H9 (cell line): Measurements from ENCODE around the gene DNAI2. TPM values are rescaled to one million over a fixed set of nuclear protein-coding genes. Genes with fewer than 3 reads are reported as not detected.

Source experiments
- DNase-seq: peaks from one replicate; pipeline ENCODE4 v3.0.0-alpha.2; 2017
- H2AFZ ChIP-seq: one replicate; pipeline ENCODE4 v1.6.1; 2013; ENCODE audit warnings: mild to moderate bottlenecking, low read length, control low read depth, moderate library complexity
- H2AK5ac ChIP-seq: 2 replicates; pipeline ENCODE4 v1.6.1; 2013; ENCODE audit warnings: low read length, control low read depth, mixed read lengths; ENCODE audit not compliant: insufficient read length
- H2BK120ac ChIP-seq: one replicate; pipeline ENCODE4 v1.6.1; 2013; ENCODE audit warnings: low read depth, mild to moderate bottlenecking, low read length, control low read depth, inconsistent platforms; ENCODE audit not compliant: poor library complexity, severe bottlenecking
- H2BK12ac ChIP-seq: 2 replicates; pipeline ENCODE4 v1.6.1; 2013; ENCODE audit warnings: low read length, control low read depth, mixed read lengths, low read depth; ENCODE audit not compliant: insufficient read length
- H2BK15ac ChIP-seq: 2 replicates; pipeline ENCODE4 v1.6.1; 2013; ENCODE audit warnings: low read depth, low read length, control low read depth
- H2BK20ac ChIP-seq: one replicate; pipeline ENCODE4 v1.6.1; 2013; ENCODE audit warnings: low read depth, mild to moderate bottlenecking, low read length, control low read depth, inconsistent platforms; ENCODE audit not compliant: poor library complexity, severe bottlenecking
- H2BK5ac ChIP-seq: 2 replicates; pipeline ENCODE4 v1.6.1; 2013; ENCODE audit warnings: low read length, control low read depth, mixed read lengths; ENCODE audit not compliant: insufficient read length
- H3K14ac ChIP-seq: 2 replicates; pipeline ENCODE4 v1.6.1; 2013; ENCODE audit warnings: low read length, control low read depth; ENCODE audit not compliant: insufficient read depth
- H3K18ac ChIP-seq: 2 replicates; pipeline ENCODE4 v1.6.1; 2013; ENCODE audit warnings: low read depth, mild to moderate bottlenecking, mixed read lengths, low read length, control low read depth; ENCODE audit not compliant: insufficient read length
- H3K23ac ChIP-seq: 2 replicates; pipeline ENCODE4 v1.6.1; 2013; ENCODE audit warnings: low read length, control low read depth, mixed read lengths, low read depth; ENCODE audit not compliant: insufficient read length
- H3K23me2 ChIP-seq: 2 replicates; pipeline ENCODE4 v1.6.1; 2013; ENCODE audit warnings: low read depth, mild to moderate bottlenecking, mixed read lengths, low read length, control low read depth; ENCODE audit not compliant: insufficient read length, poor library complexity, severe bottlenecking
- H3K27ac ChIP-seq: 2 replicates; pipeline ENCODE4 v1.5.1; 2013; ENCODE audit warnings: low read length, control low read depth, mixed read lengths, low read depth; ENCODE audit not compliant: insufficient read length
- H3K27me3 ChIP-seq: 2 replicates; pipeline ENCODE4 v1.6.1; 2013; ENCODE audit warnings: low read length, control low read depth, inconsistent platforms; ENCODE audit not compliant: insufficient read depth
- H3K4ac ChIP-seq: 2 replicates; pipeline ENCODE4 v1.6.1; 2013; ENCODE audit warnings: low read depth, mild to moderate bottlenecking, control low read depth, inconsistent platforms, low read length, moderate library complexity
- H3K4me1 ChIP-seq: 2 replicates; pipeline ENCODE4 v1.6.1; 2013; ENCODE audit warnings: low read length, control low read depth, inconsistent platforms; ENCODE audit not compliant: insufficient read depth
- H3K4me2 ChIP-seq: 2 replicates; pipeline ENCODE4 v1.6.1; 2013; ENCODE audit warnings: low read length, control low read depth, mixed read lengths; ENCODE audit not compliant: insufficient read length, insufficient read depth
- H3K56ac ChIP-seq: 2 replicates; pipeline ENCODE4 v1.6.1; 2013; ENCODE audit warnings: low read depth, mild to moderate bottlenecking, mixed read lengths, low read length, control low read depth; ENCODE audit not compliant: insufficient read length
- H3K79me1 ChIP-seq: 2 replicates; pipeline ENCODE4 v1.6.1; 2013; ENCODE audit warnings: low read depth, mild to moderate bottlenecking, moderate library complexity, low read length, control low read depth, inconsistent platforms; ENCODE audit not compliant: insufficient read depth, poor library complexity, severe bottlenecking
- H3K79me2 ChIP-seq: 2 replicates; pipeline ENCODE4 v1.6.1; 2013; ENCODE audit warnings: low read length, control low read depth, inconsistent platforms; ENCODE audit not compliant: insufficient read depth
- H3K9ac ChIP-seq: 2 replicates; pipeline ENCODE4 v1.6.1; 2013; ENCODE audit warnings: low read length, control low read depth, mixed read lengths; ENCODE audit not compliant: insufficient read length; ENCODE audit errors: extremely low read depth
- H3K9me3 ChIP-seq: one replicate; pipeline ENCODE4 v1.6.1; 2013; ENCODE audit warnings: low read depth, low read length, inconsistent platforms; ENCODE audit not compliant: control insufficient read depth
- H3T11ph ChIP-seq: one replicate; pipeline ENCODE4 v1.6.1; 2013; ENCODE audit warnings: mild to moderate bottlenecking, low read length, control low read depth, inconsistent platforms
- H4K20me1 ChIP-seq: one replicate; pipeline ENCODE4 v1.6.1; 2013; ENCODE audit not compliant: control insufficient read depth, insufficient read length, insufficient read depth
- H4K5ac ChIP-seq: 2 replicates; pipeline ENCODE4 v1.6.1; 2013; ENCODE audit warnings: low read depth, mild to moderate bottlenecking, mixed read lengths, low read length, control low read depth; ENCODE audit not compliant: insufficient read length
- H4K8ac ChIP-seq: replicated peaks from 2 replicates; pipeline ENCODE4 v1.6.1; 2013; ENCODE audit warnings: low read length, control low read depth, mixed read lengths, low read depth; ENCODE audit not compliant: insufficient read length
- H4K91ac ChIP-seq: 2 replicates; pipeline ENCODE4 v1.6.1; 2013; ENCODE audit warnings: low read depth, mild to moderate bottlenecking, moderate library complexity, mixed read lengths, low read length, control low read depth; ENCODE audit not compliant: insufficient read length
- H3K27ac Mint-ChIP-seq, 3 experiments: 2 replicates in 2 of 3; 3 replicates in 1 of 3; pipeline ENCODE4 v1.8.0; 2020 to 2021; ENCODE audit warnings: mixed read lengths in 3 of 3, mild to moderate bottlenecking in 1 of 3, moderate library complexity in 1 of 3
- H3K27me3 Mint-ChIP-seq: 2 replicates; pipeline ENCODE4 v1.8.0; 2021; ENCODE audit warnings: low read depth, mild to moderate bottlenecking, moderate library complexity, mixed read lengths
- H3K36me3 Mint-ChIP-seq, 3 experiments: 2 replicates in 2 of 3; 3 replicates in 1 of 3; pipeline ENCODE4 v1.8.0; 2020 to 2021; ENCODE audit warnings: low read depth in 3 of 3, mixed read lengths in 3 of 3; ENCODE audit not compliant: insufficient read depth in 1 of 3
- H3K4me1 Mint-ChIP-seq, 2 experiments: 2 replicates each; pipeline ENCODE4 v1.8.0; 2020; ENCODE audit warnings: mixed read lengths in 2 of 2
- H3K4me3 Mint-ChIP-seq, 2 experiments: 2 replicates in 1 of 2; 3 replicates in 1 of 2; pipeline ENCODE4 v1.8.0; 2020 to 2021; ENCODE audit warnings: mild to moderate bottlenecking in 2 of 2, mixed read lengths in 2 of 2, moderate library complexity in 1 of 2
- H3K9me3 Mint-ChIP-seq, 2 experiments: 2 replicates in 1 of 2; 3 replicates in 1 of 2; pipeline ENCODE4 v1.8.0; 2020; ENCODE audit warnings: mild to moderate bottlenecking in 2 of 2, mixed read lengths in 2 of 2, moderate library complexity in 1 of 2
- WGBS: extraction: QIAGEN DNeasy Blood & Tissue Kit; methylation state at CpG from one replicate; pipeline ENCODE4 v1.1.7; 2013; ENCODE audit warnings: missing lambda C conversion rate, low lambda C conversion rate, mixed read lengths; ENCODE audit not compliant: insufficient read length; ENCODE audit errors: extremely low coverage; 5-methylcytosine and 5-hydroxymethylcytosine counted together
- total RNA-seq: library from RNA; stranded (reverse); gene quantifications from 2 replicates; pipeline ENCODE4 v1.2.1, GENCODE V29; 2021
- TF ChIP-seq, protein P1 (sequence below): fragments of 200-600 bp; sonication (generic); conservative IDR thresholded peaks from 3 replicates; pipeline ENCODE4 v1.8.0; 2021; ENCODE audit warnings: antibody characterized with exemption, mild to moderate bottlenecking

DNAI2 gene
- total RNA-seq, 1 experiment from 2014 or later: not detected

DNA sequence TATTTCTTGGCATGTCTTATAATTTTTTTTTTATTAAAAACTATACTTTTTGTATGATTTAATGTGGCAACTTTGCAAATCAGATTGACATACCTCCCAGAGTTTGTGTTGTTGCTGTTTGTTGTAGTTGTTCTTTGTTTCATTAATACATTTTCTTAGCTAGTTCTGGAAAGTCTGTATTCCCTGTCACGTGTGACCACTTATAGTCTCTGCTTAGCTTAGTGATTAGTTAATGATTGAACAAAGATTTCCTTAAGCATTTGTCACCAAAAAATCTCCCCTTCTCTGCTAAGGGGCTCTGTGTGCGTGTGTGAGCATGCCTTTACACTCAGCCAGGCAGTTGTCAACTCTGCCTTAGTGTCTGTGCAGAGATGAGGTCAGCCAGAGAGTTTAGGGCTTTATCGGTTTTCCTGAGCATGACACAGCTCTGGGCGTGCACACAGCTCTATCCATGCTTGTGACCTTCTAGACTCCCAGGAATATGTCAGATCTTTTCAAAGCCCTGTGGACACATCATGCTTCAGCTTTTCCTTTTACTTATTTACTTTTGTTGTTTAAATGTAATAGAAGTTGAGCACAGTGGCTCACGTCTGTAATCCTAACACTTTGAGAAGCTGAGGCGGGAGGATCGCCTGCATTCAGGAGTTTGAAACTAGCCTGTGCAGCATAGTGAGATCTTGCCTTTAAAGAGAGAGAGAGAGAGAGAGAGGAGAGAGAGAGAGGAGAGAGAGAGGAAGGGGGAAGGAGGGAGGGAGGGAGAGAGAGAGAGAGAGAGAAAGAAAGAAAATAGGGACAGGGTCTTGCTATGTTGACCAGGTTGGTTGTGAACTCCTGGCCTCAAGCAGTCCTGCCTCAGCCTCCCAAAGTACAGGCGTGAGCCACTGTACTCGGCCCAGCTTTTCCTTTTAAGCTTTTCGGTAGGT, 21.9 kb downstream of the DNAI2 start:
- Mint-ChIP-seq H3K27ac (no peak overlapping the region), H3K9me3 (peaks cover 2 to 4% of the 10 kb centered on the region in 2 experiments; a peak in 2 of 5 replicates), H3K27me3 (peaks cover 32% of the 10 kb centered on the region), H3K36me3 (no peaks in the 10 kb centered on the region; a peak in 1 of 7 replicates), H3K4me3 (no peak overlapping the region), H3K4me1 (0 out of 4 replicates have a peak, but pooled peaks cover 0 to 1% of the 10 kb centered on the region in 2 experiments)
- Histone ChIP-seq H4K8ac (no peak overlapping the region), H3T11ph (no peak overlapping the region), H3K27ac (no peak overlapping the region), H3K23ac (no peak overlapping the region), H3K56ac (no peak overlapping the region), H2BK5ac (no peak overlapping the region), H2BK12ac (no peak overlapping the region), H3K27me3 (no peaks in the 10 kb centered on the region), H3K9ac (no peak overlapping the region), H4K20me1 (no peaks in the 10 kb centered on the region), H2AK5ac (no peak overlapping the region), H3K4me1 (no peaks in the 10 kb centered on the region), H2BK15ac (no peak overlapping the region), H3K4ac (no peak overlapping the region), H4K91ac (no peak overlapping the region), H2BK120ac (no peak overlapping the region), H3K14ac (no peak overlapping the region), H3K23me2 (no peaks in the 10 kb centered on the region), H3K9me3 (no peaks in the 10 kb centered on the region), H3K79me1 (no peaks in the 10 kb centered on the region), H3K79me2 (no peaks in the 10 kb centered on the region), H3K4me2 (no peak overlapping the region), H3K18ac (no peak overlapping the region), H4K5ac (no peak overlapping the region), H2AFZ (no peak overlapping the region), H2BK20ac (no peak overlapping the region)
- no CpG with 5 or more reads among the region's 10 CpGs for WGBS
- no peak for DNase-seq
- TF ChIP-seq, protein P1, sequence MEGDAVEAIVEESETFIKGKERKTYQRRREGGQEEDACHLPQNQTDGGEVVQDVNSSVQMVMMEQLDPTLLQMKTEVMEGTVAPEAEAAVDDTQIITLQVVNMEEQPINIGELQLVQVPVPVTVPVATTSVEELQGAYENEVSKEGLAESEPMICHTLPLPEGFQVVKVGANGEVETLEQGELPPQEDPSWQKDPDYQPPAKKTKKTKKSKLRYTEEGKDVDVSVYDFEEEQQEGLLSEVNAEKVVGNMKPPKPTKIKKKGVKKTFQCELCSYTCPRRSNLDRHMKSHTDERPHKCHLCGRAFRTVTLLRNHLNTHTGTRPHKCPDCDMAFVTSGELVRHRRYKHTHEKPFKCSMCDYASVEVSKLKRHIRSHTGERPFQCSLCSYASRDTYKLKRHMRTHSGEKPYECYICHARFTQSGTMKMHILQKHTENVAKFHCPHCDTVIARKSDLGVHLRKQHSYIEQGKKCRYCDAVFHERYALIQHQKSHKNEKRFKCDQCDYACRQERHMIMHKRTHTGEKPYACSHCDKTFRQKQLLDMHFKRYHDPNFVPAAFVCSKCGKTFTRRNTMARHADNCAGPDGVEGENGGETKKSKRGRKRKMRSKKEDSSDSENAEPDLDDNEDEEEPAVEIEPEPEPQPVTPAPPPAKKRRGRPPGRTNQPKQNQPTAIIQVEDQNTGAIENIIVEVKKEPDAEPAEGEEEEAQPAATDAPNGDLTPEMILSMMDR: no peak
